HS-5 (cell line): Measurements from ENCODE around the gene HNF4A.
"Not testable (repeated sequence)": the region's sequence is repeated elsewhere in the genome, so short reads cannot be mapped to it uniquely, and the experiment has no call there.

Source experiments
- DNase-seq: peaks from one replicate; pipeline ENCODE4 v3.0.0-alpha.2; 2012; ENCODE audit warnings: low read depth

The HNF4A gene

GRCh38 chr20:44471481-44471882 is 116.0 kb downstream of the HNF4A start:
- DNase-seq, result peak; percentile 69

DNA sequence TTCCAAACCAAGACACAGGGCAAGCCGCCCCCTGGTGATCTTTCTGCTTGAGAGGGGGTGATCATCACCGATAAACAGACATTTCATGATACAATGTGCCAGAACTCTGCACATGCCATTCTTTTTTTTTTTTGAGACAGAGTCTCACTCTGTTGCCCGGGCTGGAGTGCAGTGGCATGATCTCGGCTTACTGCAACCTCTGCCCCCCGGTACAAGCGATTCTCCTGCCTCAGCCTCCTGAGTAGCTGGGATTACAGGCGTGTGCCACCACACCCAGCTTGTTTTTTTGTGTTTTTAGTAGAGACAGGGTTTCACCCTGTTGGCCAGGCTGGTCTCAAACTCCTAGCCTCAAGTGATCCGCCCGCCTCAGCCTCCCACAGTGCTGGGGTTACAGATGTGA is 116.8 kb downstream of the HNF4A start:
- not testable (repeated sequence) for DNase-seq

- no peak for DNase-seq
Measured at GRCh38 chr20:44475372-44475693, 119.8 kb downstream of the HNF4A start.

DNA sequence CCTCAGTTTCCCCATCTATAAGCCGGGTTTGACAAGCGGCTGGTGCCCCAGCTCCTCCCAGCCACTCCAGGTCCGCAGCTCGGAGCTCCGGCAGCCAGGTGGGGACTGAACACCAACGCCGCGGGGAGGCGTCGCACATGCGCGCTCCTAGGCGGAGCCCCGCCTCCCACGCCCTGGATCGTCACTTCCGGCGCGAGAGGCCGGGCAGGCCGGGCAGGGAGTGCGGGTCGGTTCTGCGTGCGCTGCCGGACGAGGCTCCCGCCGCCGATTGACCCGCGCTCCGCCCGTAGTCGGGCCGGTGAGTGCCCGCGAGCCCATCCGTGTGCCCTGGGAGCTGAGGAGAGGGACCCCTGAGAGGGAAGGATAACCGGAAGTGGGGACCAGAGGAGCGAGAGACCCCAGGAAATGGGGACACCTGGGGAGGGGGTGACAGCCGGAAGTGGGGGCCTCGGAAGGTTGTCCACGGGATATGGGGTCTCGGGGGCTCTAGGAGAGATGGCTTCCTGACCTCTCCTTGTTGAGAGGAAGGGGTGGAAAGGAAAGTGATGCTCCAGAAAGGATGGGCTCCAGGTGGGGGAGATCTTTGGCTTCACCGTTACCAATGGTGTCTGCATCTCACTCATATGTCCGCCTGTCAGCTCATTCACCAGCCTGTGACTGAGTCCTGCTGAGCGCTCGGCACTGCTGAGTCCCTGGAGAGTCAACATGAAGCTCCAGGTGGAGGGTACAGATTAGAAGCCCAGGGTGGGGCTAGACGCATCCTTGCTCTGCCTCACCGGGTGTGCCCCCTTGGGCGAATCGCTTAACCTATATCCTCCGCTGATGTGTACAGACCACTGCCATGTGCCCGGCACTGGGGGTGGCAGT is 120.4 kb downstream of the HNF4A start, which contains the start of gene TTPAL:
TTPAL (plus strand) TSS at position 181 of the 867 bp plus-strand sequence. CDS start 4,126 bp downstream, outside the sequence.
- DNase-seq, result peak; percentile 59

DNA sequence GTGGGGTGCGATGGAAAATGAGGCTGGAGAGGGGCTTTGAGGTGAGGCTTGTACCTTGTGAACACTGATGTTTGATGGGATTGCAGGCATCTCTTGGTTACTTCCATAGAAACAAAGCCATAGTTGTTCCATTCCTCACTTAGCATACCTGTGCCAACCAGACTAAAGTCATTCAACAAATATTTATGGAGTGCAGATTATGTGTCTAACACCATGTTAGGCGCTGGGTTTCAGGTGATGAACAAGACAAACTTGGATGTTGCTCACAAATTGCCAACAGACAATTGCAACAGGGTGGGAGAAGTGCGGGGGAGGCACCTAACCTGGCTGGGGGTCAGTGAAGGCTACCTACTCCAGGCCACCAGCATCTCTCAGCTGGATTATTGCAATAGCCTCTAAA is 121.7 kb downstream of the HNF4A start:
- no peak for DNase-seq

- no peak for DNase-seq
Measured at GRCh38 chr20:44478206-44478605, 122.7 kb downstream of the HNF4A start.

- DNase-seq, result no peak
Measured at GRCh38 chr20:44479643-44480042, 124.1 kb downstream of the HNF4A start.

DNA sequence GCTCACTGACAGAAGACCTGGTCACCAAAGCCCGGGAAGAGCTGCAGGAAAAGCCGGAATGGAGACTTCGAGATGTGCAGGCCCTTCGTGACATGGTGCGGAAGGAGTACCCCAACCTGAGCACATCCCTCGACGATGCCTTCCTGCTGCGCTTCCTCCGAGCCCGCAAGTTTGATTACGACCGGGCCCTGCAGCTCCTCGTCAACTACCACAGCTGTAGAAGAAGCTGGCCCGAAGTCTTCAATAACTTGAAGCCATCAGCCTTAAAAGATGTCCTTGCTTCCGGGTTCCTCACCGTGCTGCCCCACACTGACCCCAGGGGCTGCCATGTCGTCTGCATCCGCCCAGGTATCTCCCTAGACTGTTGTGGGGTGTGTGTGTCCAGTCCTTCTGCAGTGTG is 124.6 kb downstream of the HNF4A start:
- no peak for DNase-seq

DNA sequence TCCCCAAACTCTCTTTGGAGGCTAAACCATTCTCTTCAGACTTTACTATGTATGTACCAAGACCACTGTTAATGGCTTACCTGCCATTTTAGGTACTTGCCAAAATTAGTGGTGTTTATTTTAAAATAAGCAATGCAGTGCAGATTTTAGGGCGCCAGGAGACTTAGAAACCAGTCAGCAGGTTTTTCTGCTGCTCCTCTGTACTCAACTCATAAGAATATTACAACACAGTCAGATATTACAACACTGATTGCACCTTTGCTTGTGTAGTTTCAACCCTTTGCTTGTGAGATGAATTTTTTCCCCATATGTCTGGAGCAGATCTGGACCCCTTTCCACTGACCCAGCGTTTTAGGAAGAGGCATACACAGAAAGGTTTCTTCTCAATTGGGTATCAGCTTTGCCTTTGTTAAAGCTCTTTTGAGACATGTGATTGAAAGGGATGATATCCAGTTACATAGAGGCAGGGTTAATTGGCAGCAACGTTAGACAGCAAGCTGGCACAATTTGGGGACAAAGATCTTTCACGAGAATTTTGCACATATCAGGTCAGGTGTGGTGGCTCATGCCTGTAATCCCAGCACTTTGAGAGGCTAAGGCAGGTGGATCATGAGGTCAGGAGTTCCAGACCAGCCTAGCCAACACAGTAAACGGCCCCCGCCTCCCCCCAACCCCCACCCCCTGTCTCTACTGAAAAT is 126.4 kb downstream of the HNF4A start:
- DNase-seq, result no peak

DNA sequence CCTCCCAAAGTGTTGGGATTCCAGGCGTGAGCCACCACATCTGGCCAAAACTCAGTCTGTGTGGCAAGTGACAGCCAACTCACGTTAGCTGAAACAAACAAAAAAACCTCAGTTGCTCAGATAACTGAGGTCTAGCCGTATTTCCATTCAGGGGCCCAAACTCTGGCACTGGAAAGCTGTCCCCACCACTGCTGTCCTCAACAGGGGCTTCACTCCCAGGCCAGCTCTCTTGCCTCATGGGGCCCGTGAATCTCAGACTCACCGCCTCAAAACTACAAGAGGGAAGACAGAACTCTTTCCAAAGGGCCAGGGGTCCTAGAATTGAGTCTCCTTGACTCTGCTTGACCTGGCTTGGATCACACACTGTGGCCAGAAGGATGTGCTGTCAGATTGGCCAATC is 127.6 kb downstream of the HNF4A start:
- no peak for DNase-seq
